IMR-90 (cell line): Measurements from ENCODE around the gene LRFN2. TPM values are rescaled to one million over a fixed set of nuclear protein-coding genes. Genes with fewer than 3 reads are reported as not detected.

Source experiments
- ATAC-seq: fragments of 200-7000 bp; cut with Tn5 transposase; 2 replicates; pipeline ENCODE4 v1.9.1; 2020; ENCODE audit warnings: low read depth, mild to moderate bottlenecking, moderate library complexity
- BruUV-seq: library from RNA; stranded (reverse); fragments of 400-500 nt; replicated peaks from 2 replicates; lab custom pipeline; 2021; lab: Mats Ljungman, UMichigan
- CTCF ChIA-PET: fragments of 300-600 bp; formaldehyde crosslinking; extraction: SDS; loops from one replicate; lab custom pipeline; 2021; ENCODE audit warnings: antibody characterized with exemption; lab: Yijun Ruan, JAX
- POLR2A ChIA-PET: fragments of 300-600 bp; sonication (Branson Sonifier 250); formaldehyde crosslinking; loops from one replicate; lab custom pipeline; 2022; ENCODE audit warnings: antibody characterized with exemption; ENCODE audit not compliant: unreplicated experiment; lab: Charles Lee
- DNase-seq: peaks from one replicate; pipeline ENCODE4 v3.0.0; 2013
- H2AFZ ChIP-seq: replicated peaks from 2 replicates; pipeline ENCODE3; 2013; ENCODE audit warnings: low read length, mild to moderate bottlenecking; ENCODE audit not compliant: poor library complexity
- H2AK5ac ChIP-seq: 2 replicates; pipeline ENCODE4 v1.6.1; 2013; ENCODE audit warnings: low read depth, low read length, inconsistent platforms
- H2AK9ac ChIP-seq: replicated peaks from 2 replicates; pipeline ENCODE3; 2013; ENCODE audit warnings: mild to moderate bottlenecking, low read depth, low read length, moderate library complexity; ENCODE audit not compliant: poor library complexity
- H2BK120ac ChIP-seq: 2 replicates; pipeline ENCODE4 v1.6.1; 2013; ENCODE audit warnings: low read depth, low read length, inconsistent platforms
- H2BK15ac ChIP-seq: 3 replicates; pipeline ENCODE4 v1.6.1; 2013; ENCODE audit warnings: low read depth, low read length, inconsistent platforms
- H2BK20ac ChIP-seq: 2 replicates; pipeline ENCODE4 v1.6.1; 2013; ENCODE audit warnings: low read depth, mild to moderate bottlenecking, inconsistent platforms, low read length, moderate library complexity
- H2BK5ac ChIP-seq: 2 replicates; pipeline ENCODE4 v1.6.1; 2013; ENCODE audit warnings: mild to moderate bottlenecking, low read depth, low read length, inconsistent platforms; ENCODE audit not compliant: poor library complexity, severe bottlenecking
- H3K14ac ChIP-seq: replicated peaks from 2 replicates; pipeline ENCODE4 v1.6.1; 2013; ENCODE audit warnings: low read depth, low read length, inconsistent platforms
- H3K18ac ChIP-seq: 2 replicates; pipeline ENCODE4 v1.6.1; 2013; ENCODE audit warnings: low read depth, low read length, control low read depth
- H3K23ac ChIP-seq: 2 replicates; pipeline ENCODE4 v1.6.1; 2013; ENCODE audit warnings: low read depth, low read length, inconsistent platforms
- H3K27ac ChIP-seq: 2 replicates; pipeline ENCODE4 v1.5.1; 2013; ENCODE audit warnings: mild to moderate bottlenecking, control low read depth, low read length; ENCODE audit not compliant: insufficient read depth
- H3K27me3 ChIP-seq: 2 replicates; pipeline ENCODE4 v1.6.1; 2013; ENCODE audit warnings: low read length; ENCODE audit not compliant: control insufficient read depth, insufficient read depth
- H3K36me3 ChIP-seq: 2 replicates; pipeline ENCODE4 v1.6.1; 2013; ENCODE audit warnings: low read length, mixed read lengths; ENCODE audit not compliant: control insufficient read depth, insufficient read depth
- H3K4ac ChIP-seq: 2 replicates; pipeline ENCODE4 v1.6.1; 2013; ENCODE audit warnings: low read depth, low read length, inconsistent platforms
- H3K4me1 ChIP-seq: 2 replicates; pipeline ENCODE4 v1.6.1; 2013; ENCODE audit warnings: low read length, mixed read lengths; ENCODE audit not compliant: control insufficient read depth, insufficient read depth
- H3K4me2 ChIP-seq: 2 replicates; pipeline ENCODE4 v1.6.1; 2013; ENCODE audit warnings: low read depth, mild to moderate bottlenecking, control low read depth, low read length, moderate library complexity
- H3K4me3 ChIP-seq: 2 replicates; pipeline ENCODE4 v1.5.1; 2013; ENCODE audit warnings: low read depth, mild to moderate bottlenecking, control low read depth, low read length, moderate library complexity; ENCODE audit not compliant: insufficient read depth
- H3K56ac ChIP-seq: 2 replicates; pipeline ENCODE4 v1.6.1; 2013; ENCODE audit warnings: low read length, inconsistent platforms; ENCODE audit not compliant: insufficient read depth; ENCODE audit errors: extremely low read depth
- H3K79me1 ChIP-seq, 2 experiments: 2 replicates each; pipeline ENCODE4 v1.6.1; 2013; ENCODE audit warnings: low read length in 2 of 2, inconsistent platforms in 1 of 2, low read depth in 1 of 2
- H3K9ac ChIP-seq: 2 replicates; pipeline ENCODE4 v1.6.1; 2013; ENCODE audit warnings: low read depth, low read length, control low read depth
- H3K9me1 ChIP-seq: 2 replicates; pipeline ENCODE4 v1.6.1; 2013; ENCODE audit warnings: low read length, inconsistent platforms; ENCODE audit not compliant: insufficient read depth
- H3K9me3 ChIP-seq: 2 replicates; pipeline ENCODE4 v1.6.1; 2013; ENCODE audit warnings: low read length; ENCODE audit not compliant: control insufficient read depth, insufficient read depth
- H4K20me1 ChIP-seq: 2 replicates; pipeline ENCODE4 v1.6.1; 2013; ENCODE audit warnings: low read length, inconsistent platforms; ENCODE audit not compliant: insufficient read depth
- H4K5ac ChIP-seq: 2 replicates; pipeline ENCODE4 v1.6.1; 2013; ENCODE audit warnings: mild to moderate bottlenecking, low read depth, low read length, control low read depth
- H4K8ac ChIP-seq, 2 experiments: 2 replicates each; pipeline ENCODE4 v1.6.1; 2013; ENCODE audit warnings: low read depth in 2 of 2, low read length in 2 of 2, control low read depth in 1 of 2, inconsistent platforms in 1 of 2
- H4K91ac ChIP-seq: 2 replicates; pipeline ENCODE4 v1.6.1; 2013; ENCODE audit warnings: low read depth, low read length, inconsistent platforms; ENCODE audit not compliant: insufficient read depth
- CEBPB ChIP-seq: IDR thresholded peaks from 2 replicates; pipeline ENCODE4 v1.6.1; 2012; ENCODE audit warnings: low read depth, low read length, improper control_type of control experiment
- ELK1 ChIP-seq: fragments of 150-350 bp; IDR thresholded peaks from 2 replicates; pipeline ENCODE4 v1.6.1; 2016; ENCODE audit warnings: low read depth, mild to moderate bottlenecking, low read length, moderate library complexity, borderline replicate concordance
- MAFK ChIP-seq: IDR thresholded peaks from 2 replicates; pipeline ENCODE4 v1.6.1; 2012; ENCODE audit warnings: low read depth, low read length, improper control_type of control experiment
- SMC3 ChIP-seq: fragments of 150-350 bp; IDR thresholded peaks from 2 replicates; pipeline ENCODE4 v1.6.1; 2016; ENCODE audit warnings: low read depth, mild to moderate bottlenecking, antibody characterized with exemption, low read length, moderate library complexity
- WGBS, 2 experiments: methylation state at CpG; one replicate each; pipeline versions ENCODE4 v1.1.5 to v1.1.7; 2013; ENCODE audit warnings: missing lambda C conversion rate in 2 of 2; ENCODE audit not compliant: insufficient read length in 1 of 2; ENCODE audit errors: extremely low coverage in 2 of 2; 5-methylcytosine and 5-hydroxymethylcytosine counted together
- dilution Hi-C: fragments of 300-500 bp; cut with HindIII; formaldehyde crosslinking; loops from one replicate; pipeline ENCODE4 v1.14.3; 2018; ENCODE audit warnings: low sequenced_read_pairs; ENCODE audit not compliant: unreplicated experiment
- in situ Hi-C: fragments of 300-500 bp; cut with MboI; formaldehyde crosslinking; loops from 3 replicates; pipeline ENCODE4 v1.14.3; 2019; ENCODE audit warnings: low sequenced_read_pairs, inconsistent platforms, mixed read lengths
- intact Hi-C: fragments of 100-400 bp; cut with micrococcal nuclease; formaldehyde crosslinking; loops from 2 replicates; pipeline ENCODE4 v1.10.0; 2022
- polyA plus RNA-seq, 3 experiments: library from polyadenylated mRNA; depleted of rRNA; stranded (reverse); fragments of >200 nt; gene quantifications; 2 replicates each; pipeline ENCODE4 v1.2.3, GENCODE V29; 2012; ENCODE audit warnings: low replicate concordance in 1 of 3
- total RNA-seq: library from RNA; depleted of rRNA; stranded (reverse); fragments of >200 nt; gene quantifications from 2 replicates; pipeline ENCODE4 v1.2.3, GENCODE V29; 2012

The LRFN2 gene
- total and polyA plus RNA-seq, 2 of the 4 experiments (the other 2 are of a cell fraction): not detected

GRCh38 chr6:40394381-40394780 lies 192.8 kb downstream of the LRFN2 start:
- Histone ChIP-seq H4K20me1 (no peaks in the 10 kb centered on the region), H3K18ac (no peak overlapping the region), H3K36me3 (no peaks in the 10 kb centered on the region), H3K79me1 (no peaks in the 10 kb centered on the region), H3K27ac (no peak overlapping the region), H3K4ac (no peak overlapping the region), H4K8ac (no peak overlapping the region), H2BK120ac (no peak overlapping the region), H2BK5ac (no peak overlapping the region), H4K5ac (no peak overlapping the region), H3K4me2 (no peak overlapping the region), H3K4me1 (no peaks in the 10 kb centered on the region), H3K27me3 (no peaks in the 10 kb centered on the region), H3K4me3 (no peak overlapping the region), H4K91ac (no peak overlapping the region), H3K56ac (no peak overlapping the region), H2AK9ac (no peak overlapping the region), H2BK15ac (no peak overlapping the region), H3K14ac (no peak overlapping the region), H3K9me1 (no peaks in the 10 kb centered on the region), H3K9ac (no peak overlapping the region), H3K23ac (no peak overlapping the region), H3K9me3 (no peaks in the 10 kb centered on the region), H2AK5ac (no peak overlapping the region), H2BK20ac (no peak overlapping the region), H2AFZ (no peak overlapping the region)
- ATAC-seq: no peak
- TF ChIP-seq ELK1: no peak
- TF ChIP-seq SMC3: no peak
- no peak for TF ChIP-seq CEBPB
- TF ChIP-seq MAFK: no peak
- no peak for DNase-seq
- intact Hi-C loops: no loop called here
- no CpG with 5 or more reads among the region's 1 CpG for WGBS, 2 experiments
- in situ Hi-C loops: no loop called here
- dilution Hi-C loops: no loop called here
- no TSS peak for BruUV-seq
- POLR2A ChIA-PET: no interaction called here
- CTCF ChIA-PET: no interaction called here
